Astrocyte (in vitro differentiated cells and primary cell): ENCODE measurements around the gene MCCD1. TPM values are rescaled to one million over a fixed set of nuclear protein-coding genes. Genes with fewer than 3 reads are reported as not detected.
A peak's percentile ranks its signal among the peaks of the same experiment; 100 is the strongest.

Source experiments
- DNase-seq: peaks from one replicate; pipeline ENCODE4 v3.0.0-alpha.2; 2010; ENCODE audit warnings: low read depth
- FAIRE-seq: peaks from 2 replicates; lab custom pipeline; 2011; peaks lifted over from hg19 to GRCh38; lab: Jason Lieb, UNC
- H2AFZ ChIP-seq: 2 replicates; pipeline ENCODE4 v1.6.0; 2012; ENCODE audit warnings: low read depth, low read length, inconsistent platforms
- H3K27ac ChIP-seq: 2 replicates; pipeline ENCODE4 v1.5.1; 2011; ENCODE audit warnings: low read depth, low read length, inconsistent platforms
- H3K27me3 ChIP-seq: 2 replicates; pipeline ENCODE4 v1.6.0; 2011; ENCODE audit warnings: low read length, inconsistent platforms; ENCODE audit not compliant: insufficient read depth
- H3K36me3 ChIP-seq: 2 replicates; pipeline ENCODE4 v1.5.1; 2011; ENCODE audit warnings: low read length, inconsistent platforms; ENCODE audit not compliant: insufficient read depth
- H3K4me1 ChIP-seq: 2 replicates; pipeline ENCODE4 v1.5.1; 2011; ENCODE audit warnings: low read length, inconsistent platforms; ENCODE audit not compliant: insufficient read depth
- H3K4me2 ChIP-seq: 2 replicates; pipeline ENCODE4 v1.6.0; 2012; ENCODE audit warnings: low read length, inconsistent platforms
- H3K4me3 ChIP-seq: 2 replicates; pipeline ENCODE4 v1.5.1; 2011; ENCODE audit warnings: low read depth, mild to moderate bottlenecking, low read length, inconsistent platforms; ENCODE audit not compliant: insufficient read depth
- H3K79me2 ChIP-seq: 2 replicates; pipeline ENCODE4 v1.6.0; 2012; ENCODE audit warnings: mild to moderate bottlenecking, low read length, inconsistent platforms; ENCODE audit not compliant: insufficient read depth
- H3K9ac ChIP-seq: 2 replicates; pipeline ENCODE4 v1.6.0; 2012; ENCODE audit warnings: mild to moderate bottlenecking, low read length, inconsistent platforms
- H3K9me3 ChIP-seq: 2 replicates; pipeline ENCODE4 v1.5.1; 2012; ENCODE audit warnings: low read depth, mild to moderate bottlenecking, low read length, inconsistent platforms; ENCODE audit not compliant: insufficient read depth
- H4K20me1 ChIP-seq: 2 replicates; pipeline ENCODE4 v1.6.0; 2012; ENCODE audit warnings: low read length, inconsistent platforms; ENCODE audit not compliant: insufficient read depth
- H3K27ac Mint-ChIP-seq: one replicate; pipeline ENCODE4 v1.8.0; 2021; ENCODE audit warnings: mild to moderate bottlenecking, mixed read lengths; ENCODE audit not compliant: unreplicated experiment
- H3K27me3 Mint-ChIP-seq: one replicate; pipeline ENCODE4 v1.8.0; 2021; ENCODE audit warnings: low read depth, mixed read lengths; ENCODE audit not compliant: unreplicated experiment
- H3K36me3 Mint-ChIP-seq: one replicate; pipeline ENCODE4 v1.8.0; 2021; ENCODE audit warnings: low read depth, mixed read lengths; ENCODE audit not compliant: unreplicated experiment
- H3K4me1 Mint-ChIP-seq: one replicate; pipeline ENCODE4 v1.8.0; 2021; ENCODE audit warnings: low read depth, mixed read lengths; ENCODE audit not compliant: unreplicated experiment
- H3K4me3 Mint-ChIP-seq: one replicate; pipeline ENCODE4 v1.8.0; 2021; ENCODE audit warnings: mild to moderate bottlenecking, moderate library complexity, mixed read lengths; ENCODE audit not compliant: unreplicated experiment
- H3K9me3 Mint-ChIP-seq: one replicate; pipeline ENCODE4 v1.8.0; 2021; ENCODE audit warnings: mild to moderate bottlenecking, mixed read lengths; ENCODE audit not compliant: unreplicated experiment
- EZH2 ChIP-seq: IDR thresholded peaks from 2 replicates; pipeline ENCODE4 v1.6.1; 2012; ENCODE audit warnings: mild to moderate bottlenecking, low read length, inconsistent platforms; ENCODE audit not compliant: insufficient read depth
- total RNA-seq: library from RNA; stranded (reverse); gene quantifications from 2 replicates; pipeline ENCODE4 v1.2.1, GENCODE V29; 2021
- TF ChIP-seq, protein P1 (sequence below): IDR thresholded peaks from 2 replicates; pipeline ENCODE4 v1.5.1; 2011; ENCODE audit warnings: low read depth, mild to moderate bottlenecking, inconsistent platforms, low read length, moderate library complexity; ENCODE audit not compliant: insufficient read depth

MCCD1 gene
- total RNA-seq, 1 donor from 2014 or later: not detected

- Histone ChIP-seq H3K36me3 (peaks cover 80% of the 10 kb centered on the region), H3K27ac (no peak overlapping the region), H3K9ac (no peak overlapping the region), H3K4me1 (peaks cover 23% of the 10 kb centered on the region), H3K9me3 (no peaks in the 10 kb centered on the region), H3K4me2 (no peak overlapping the region), H3K4me3 (no peak overlapping the region), H3K79me2 (peaks cover 77% of the 10 kb centered on the region), H4K20me1 (peaks cover 99% of the 10 kb centered on the region), H3K27me3 (no peaks in the 10 kb centered on the region), H2AFZ (no peak overlapping the region)
- H3K27me3 Mint-ChIP-seq: no peaks in the 10 kb centered on the region
- TF ChIP-seq, protein P1, sequence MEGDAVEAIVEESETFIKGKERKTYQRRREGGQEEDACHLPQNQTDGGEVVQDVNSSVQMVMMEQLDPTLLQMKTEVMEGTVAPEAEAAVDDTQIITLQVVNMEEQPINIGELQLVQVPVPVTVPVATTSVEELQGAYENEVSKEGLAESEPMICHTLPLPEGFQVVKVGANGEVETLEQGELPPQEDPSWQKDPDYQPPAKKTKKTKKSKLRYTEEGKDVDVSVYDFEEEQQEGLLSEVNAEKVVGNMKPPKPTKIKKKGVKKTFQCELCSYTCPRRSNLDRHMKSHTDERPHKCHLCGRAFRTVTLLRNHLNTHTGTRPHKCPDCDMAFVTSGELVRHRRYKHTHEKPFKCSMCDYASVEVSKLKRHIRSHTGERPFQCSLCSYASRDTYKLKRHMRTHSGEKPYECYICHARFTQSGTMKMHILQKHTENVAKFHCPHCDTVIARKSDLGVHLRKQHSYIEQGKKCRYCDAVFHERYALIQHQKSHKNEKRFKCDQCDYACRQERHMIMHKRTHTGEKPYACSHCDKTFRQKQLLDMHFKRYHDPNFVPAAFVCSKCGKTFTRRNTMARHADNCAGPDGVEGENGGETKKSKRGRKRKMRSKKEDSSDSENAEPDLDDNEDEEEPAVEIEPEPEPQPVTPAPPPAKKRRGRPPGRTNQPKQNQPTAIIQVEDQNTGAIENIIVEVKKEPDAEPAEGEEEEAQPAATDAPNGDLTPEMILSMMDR: no peak
- no peak for TF ChIP-seq EZH2
- no peak overlapping the region for H3K4me3 Mint-ChIP-seq
- peaks cover 28% of the 10 kb centered on the region for H3K4me1 Mint-ChIP-seq
- no peaks in the 10 kb centered on the region for H3K9me3 Mint-ChIP-seq
- peaks cover 33% of the 10 kb centered on the region for H3K36me3 Mint-ChIP-seq
- FAIRE-seq (no peak), DNase-seq (no peak)
- no peak overlapping the region for H3K27ac Mint-ChIP-seq
Measured at GRCh38 chr6:31535538-31536324, 7.0 kb downstream of the MCCD1 start.

- DNase-seq (no peak), FAIRE-seq (no peak)
- peak overlapping the region; percentile 100 for H3K4me3 Mint-ChIP-seq
- TF ChIP-seq, protein P1: no peak
- TF ChIP-seq EZH2: no peak
- H3K9ac ChIP-seq: peak overlapping the region; percentile 96
- peaks cover 78% of the 10 kb centered on the region for H3K79me2 ChIP-seq
- H3K36me3 Mint-ChIP-seq: peaks cover 35% of the 10 kb centered on the region
- H3K4me3 ChIP-seq: peak overlapping the region; percentile 84
- H3K36me3 ChIP-seq: peaks cover 53% of the 10 kb centered on the region
- H3K27me3 Mint-ChIP-seq: no peaks in the 10 kb centered on the region
- H3K27me3 ChIP-seq: no peaks in the 10 kb centered on the region
- H3K4me1 Mint-ChIP-seq: peaks cover 29% of the 10 kb centered on the region
- H3K9me3 ChIP-seq: no peaks in the 10 kb centered on the region
- H3K27ac ChIP-seq: no peak overlapping the region
- H3K27ac Mint-ChIP-seq: peak overlapping the region; percentile 48
- H3K4me1 ChIP-seq: peaks cover 29% of the 10 kb centered on the region
- H2AFZ ChIP-seq: no peak overlapping the region
- peaks cover 70% of the 10 kb centered on the region for H4K20me1 ChIP-seq
- no peaks in the 10 kb centered on the region for H3K9me3 Mint-ChIP-seq
- H3K4me2 ChIP-seq: peak overlapping the region; percentile 95
Measured at GRCh38 chr6:31538805-31539400, 10.1 kb downstream of the MCCD1 start.
